Upper lobe of right lung (tissue), 1 donor: ENCODE data around the gene ADAMTS19. TPM values are rescaled to one million over a fixed set of nuclear protein-coding genes. Genes with fewer than 3 reads are reported as not detected.

ENCODE experiments used
- ATAC-seq: fragments of 200-7000 bp; cut with Tn5 transposase; one replicate; pipeline ENCODE4 v1.9.1; 2020; ENCODE audit warnings: mild to moderate bottlenecking, moderate library complexity
- DNase-seq: peaks from one replicate; pipeline ENCODE4 v3.0.0-alpha.2; 2020
- H3K27ac ChIP-seq: fragments of 200-600 bp; one replicate; pipeline ENCODE4 v1.8.0; 2022
- H3K27me3 ChIP-seq: fragments of 200-600 bp; one replicate; pipeline ENCODE4 v1.8.0; 2022; ENCODE audit warnings: mild to moderate bottlenecking
- H3K36me3 ChIP-seq: fragments of 200-600 bp; one replicate; pipeline ENCODE4 v1.8.0; 2022
- H3K4me1 ChIP-seq: fragments of 200-600 bp; one replicate; pipeline ENCODE4 v1.8.0; 2022
- H3K4me3 ChIP-seq: fragments of 200-600 bp; one replicate; pipeline ENCODE4 v1.8.0; 2022; ENCODE audit warnings: mild to moderate bottlenecking
- H3K9me3 ChIP-seq: fragments of 200-600 bp; one replicate; pipeline ENCODE4 v1.8.0; 2022
- CTCF ChIP-seq: fragments of 200-600 bp; IDR thresholded peaks from one replicate; pipeline ENCODE4 v1.8.0; 2022; ENCODE audit warnings: antibody characterized with exemption
- intact Hi-C: fragments of 100-400 bp; cut with DNase I; formaldehyde crosslinking; loops from one replicate; pipeline ENCODE4 v1.11.0; 2022
- total RNA-seq: library from RNA; stranded (reverse); fragmentation: NEBNext Ultra II Directional; extraction: Animal tissue kit (Norgen Biotek cat#: 25700); gene quantifications from one replicate; pipeline ENCODE4 v1.2.1, GENCODE V29; 2021
- donor health status: DM: no; HTN: yes; CAD: no; lungs with severe emphysema.

Gene ADAMTS19
- total RNA-seq, 1 donor from 2014 or later = not detected

GRCh38 chr5:129724222-129724621 is 264.1 kb downstream of the ADAMTS19 start:
- Histone ChIP-seq H3K27me3 (no peaks in the 10 kb centered on the region), H3K27ac (no peak overlapping the region), H3K36me3 (no peaks in the 10 kb centered on the region), H3K9me3 (no peaks in the 10 kb centered on the region), H3K4me1 (no peaks in the 10 kb centered on the region), H3K4me3 (no peak overlapping the region)
- intact Hi-C loops = no loop called here
- TF ChIP-seq CTCF = no peak
- ATAC-seq = no peak
- no peak for DNase-seq

DNA sequence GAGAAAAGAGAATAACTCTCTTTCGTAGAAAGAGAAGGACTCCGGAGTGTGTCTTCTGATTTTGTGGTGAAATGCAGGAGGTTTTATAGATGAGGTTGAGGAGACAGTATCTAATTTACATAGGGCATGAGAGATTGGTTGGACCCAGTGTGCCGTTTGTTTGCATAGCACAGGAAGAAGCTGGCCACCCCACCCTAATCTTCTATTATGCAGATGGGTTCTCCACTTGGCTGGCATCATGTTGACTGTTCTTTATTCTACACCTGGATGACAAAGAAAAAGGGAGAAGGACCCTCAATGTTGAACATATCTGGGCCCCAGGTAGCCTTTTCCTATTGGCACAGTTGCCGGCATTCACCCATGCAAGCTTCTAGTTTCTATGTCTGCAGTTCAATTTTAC is 264.5 kb downstream of the ADAMTS19 start:
- no peaks in the 10 kb centered on the region for H3K9me3 ChIP-seq
- TF ChIP-seq CTCF = no peak
- no peaks in the 10 kb centered on the region for H3K27me3 ChIP-seq
- DNase-seq = no peak
- intact Hi-C loops = no loop called here
- no peak for ATAC-seq
- no peak overlapping the region for H3K4me3 ChIP-seq
- H3K27ac ChIP-seq = no peak overlapping the region
- H3K4me1 ChIP-seq = no peaks in the 10 kb centered on the region
- no peaks in the 10 kb centered on the region for H3K36me3 ChIP-seq

DNA sequence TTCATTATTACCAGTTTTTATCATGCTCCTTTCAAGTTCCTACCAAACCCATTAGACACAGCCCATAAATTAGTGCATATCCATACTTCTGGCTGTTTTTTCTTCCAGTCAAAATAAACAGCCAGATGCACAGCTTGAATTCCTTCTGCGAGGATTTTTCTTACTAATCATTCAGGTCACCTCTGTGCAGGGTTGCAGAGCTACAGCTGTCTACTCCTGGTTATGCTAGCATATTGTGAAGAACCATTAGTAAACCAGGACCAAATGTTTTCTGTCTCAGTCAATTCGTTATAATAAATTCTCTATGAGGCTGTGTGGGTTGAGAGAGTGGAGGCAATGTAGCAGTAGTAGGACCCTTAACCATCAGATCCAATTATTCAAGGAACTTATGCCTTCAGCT is 279.7 kb downstream of the ADAMTS19 start:
- Histone ChIP-seq H3K27ac (no peak overlapping the region), H3K4me1 (no peaks in the 10 kb centered on the region), H3K4me3 (no peak overlapping the region), H3K36me3 (no peaks in the 10 kb centered on the region), H3K27me3 (no peaks in the 10 kb centered on the region), H3K9me3 (no peaks in the 10 kb centered on the region)
- DNase-seq = no peak
- ATAC-seq = no peak
- TF ChIP-seq CTCF = no peak
- intact Hi-C loops = no loop called here

- DNase-seq (no peak), ATAC-seq (no peak)
- Histone ChIP-seq H3K4me1 (no peaks in the 10 kb centered on the region), H3K4me3 (no peak overlapping the region), H3K27ac (no peak overlapping the region), H3K27me3 (no peaks in the 10 kb centered on the region), H3K9me3 (no peaks in the 10 kb centered on the region), H3K36me3 (no peaks in the 10 kb centered on the region)
- intact Hi-C loops = no loop called here
- TF ChIP-seq CTCF = no peak
Measured at GRCh38 chr5:129743541-129744187, 283.6 kb downstream of the ADAMTS19 start.

- TF ChIP-seq CTCF = no peak
- Histone ChIP-seq H3K27ac (no peak overlapping the region), H3K27me3 (no peaks in the 10 kb centered on the region), H3K9me3 (no peaks in the 10 kb centered on the region), H3K4me3 (no peak overlapping the region), H3K4me1 (no peaks in the 10 kb centered on the region), H3K36me3 (no peaks in the 10 kb centered on the region)
- DNase-seq (no peak), ATAC-seq (no peak)
- intact Hi-C loops = no loop called here
Measured at GRCh38 chr5:129745997-129746396, 285.9 kb downstream of the ADAMTS19 start.

GRCh38 chr5:129746876-129747275 is 286.8 kb downstream of the ADAMTS19 start:
- ATAC-seq = no peak
- TF ChIP-seq CTCF = no peak
- Histone ChIP-seq H3K4me3 (no peak overlapping the region), H3K36me3 (no peaks in the 10 kb centered on the region), H3K27me3 (no peaks in the 10 kb centered on the region), H3K4me1 (no peaks in the 10 kb centered on the region), H3K9me3 (no peaks in the 10 kb centered on the region), H3K27ac (no peak overlapping the region)
- DNase-seq = no peak
- intact Hi-C loops = no loop called here
